Liver (tissue), 9 donors: ENCODE results near the gene MGA. TPM values are rescaled to one million over a fixed set of nuclear protein-coding genes. Genes with fewer than 3 reads are reported as not detected.

Experiments used
- DNase-seq: peaks from one replicate; pipeline ENCODE4 v3.0.0-alpha.2; 2017; ENCODE audit warnings: low spot score
- H3K27ac ChIP-seq, 2 donors: one replicate each; pipeline ENCODE4 v1.7.0; 2013; ENCODE audit warnings: inconsistent platforms in 2 of 2, low read length in 2 of 2, control low read depth in 1 of 2, low read depth in 1 of 2, mild to moderate bottlenecking in 1 of 2
- H3K27me3 ChIP-seq, 4 donors: one replicate each; pipeline versions ENCODE4 v1.6.1 to v1.7.0; 2013; ENCODE audit warnings: low read length in 3 of 4, inconsistent platforms in 1 of 4, mild to moderate bottlenecking in 1 of 4, moderate library complexity in 1 of 4; ENCODE audit not compliant: control insufficient read depth in 4 of 4, insufficient read depth in 4 of 4
- H3K36me3 ChIP-seq, 4 donors: one replicate each; pipeline versions ENCODE4 v1.6.1 to v1.7.0; 2013; ENCODE audit warnings: low read length in 3 of 4, mild to moderate bottlenecking in 3 of 4, low read depth in 1 of 4, moderate library complexity in 1 of 4; ENCODE audit not compliant: control insufficient read depth in 4 of 4, insufficient read depth in 3 of 4
- H3K4me1 ChIP-seq, 4 donors: one replicate each; pipeline versions ENCODE4 v1.6.1 to v1.7.0; 2013; ENCODE audit warnings: low read length in 3 of 4, mild to moderate bottlenecking in 3 of 4, moderate library complexity in 1 of 4; ENCODE audit not compliant: control insufficient read depth in 4 of 4, insufficient read depth in 4 of 4
- H3K4me3 ChIP-seq, 3 donors: one replicate each; pipeline versions ENCODE4 v1.6.1 to v1.7.0; 2013; ENCODE audit warnings: low read length in 3 of 3, control low read depth in 1 of 3, low read depth in 1 of 3, mild to moderate bottlenecking in 1 of 3
- H3K9ac ChIP-seq, 2 donors: one replicate each; pipeline ENCODE4 v1.7.0; 2013; ENCODE audit warnings: low read length in 2 of 2, mild to moderate bottlenecking in 2 of 2, moderate library complexity in 2 of 2, control low read depth in 1 of 2, low read depth in 1 of 2
- H3K9me3 ChIP-seq, 4 donors: one replicate each; pipeline versions ENCODE4 v1.6.1 to v1.7.0; 2013; ENCODE audit warnings: low read length in 3 of 4; ENCODE audit not compliant: control insufficient read depth in 4 of 4
- ATF3 ChIP-seq: IDR thresholded peaks from 2 replicates; pipeline ENCODE4 v1.6.1; 2016; ENCODE audit warnings: antibody characterized with exemption
- CTCF ChIP-seq: fragments of 150-350 bp; IDR thresholded peaks from 2 replicates; pipeline ENCODE4 v1.5.1; 2017; ENCODE audit warnings: improper control_type of control experiment, low read depth, low read length; ENCODE audit not compliant: missing input control
- EGR1 ChIP-seq, 2 donors: IDR thresholded peaks; 2 replicates each; pipeline ENCODE4 v1.6.1; 2016 to 2018; ENCODE audit warnings: antibody characterized with exemption in 2 of 2, low read depth in 2 of 2
- FOXA1 ChIP-seq: IDR thresholded peaks from 2 replicates; pipeline ENCODE4 v1.6.1; 2016; ENCODE audit warnings: antibody characterized with exemption
- FOXA2 ChIP-seq: IDR thresholded peaks from 2 replicates; pipeline ENCODE4 v1.6.1; 2016; ENCODE audit warnings: antibody characterized with exemption
- GABPA ChIP-seq, 2 donors: IDR thresholded peaks in 1 of 2; conservative IDR thresholded peaks in 1 of 2; 2 replicates each; pipeline ENCODE4 v1.6.1; 2016; ENCODE audit warnings: antibody characterized with exemption in 2 of 2, mild to moderate bottlenecking in 1 of 2, moderate library complexity in 1 of 2
- HNF4A ChIP-seq, 2 donors: conservative IDR thresholded peaks; 2 replicates each; pipeline ENCODE4 v1.6.1; 2016; ENCODE audit warnings: antibody characterized with exemption in 2 of 2, mild to moderate bottlenecking in 2 of 2
- HNF4G ChIP-seq: IDR thresholded peaks from 2 replicates; pipeline ENCODE4 v1.6.1; 2016; ENCODE audit warnings: antibody characterized with exemption
- JUND ChIP-seq, 2 donors: IDR thresholded peaks; 2 replicates each; pipeline ENCODE4 v1.6.1; 2016; ENCODE audit warnings: antibody characterized with exemption in 2 of 2
- MAX ChIP-seq: IDR thresholded peaks from 2 replicates; pipeline ENCODE4 v1.6.1; 2016; ENCODE audit warnings: antibody characterized with exemption
- NR2F2 ChIP-seq: IDR thresholded peaks from 2 replicates; pipeline ENCODE4 v1.6.1; 2016; ENCODE audit warnings: antibody characterized with exemption
- RAD21 ChIP-seq, 2 donors: IDR thresholded peaks; 2 replicates each; pipeline ENCODE4 v1.6.1; 2016; ENCODE audit warnings: antibody characterized with exemption in 2 of 2, mild to moderate bottlenecking in 2 of 2
- REST ChIP-seq: IDR thresholded peaks from 2 replicates; pipeline ENCODE4 v1.6.1; 2016; ENCODE audit warnings: antibody characterized with exemption, mild to moderate bottlenecking
- RXRA ChIP-seq, 2 donors: IDR thresholded peaks; 2 replicates each; pipeline ENCODE4 v1.6.1; 2017 to 2018; ENCODE audit warnings: antibody characterized with exemption in 2 of 2, mild to moderate bottlenecking in 1 of 2
- SP1 ChIP-seq: IDR thresholded peaks from 2 replicates; pipeline ENCODE4 v1.6.1; 2018; ENCODE audit warnings: antibody characterized with exemption, mild to moderate bottlenecking
- TAF1 ChIP-seq: conservative IDR thresholded peaks from 2 replicates; pipeline ENCODE4 v1.6.1; 2016; ENCODE audit warnings: antibody characterized with exemption, mild to moderate bottlenecking
- YY1 ChIP-seq: IDR thresholded peaks from 2 replicates; pipeline ENCODE4 v1.6.1; 2016; ENCODE audit warnings: antibody characterized with exemption, mild to moderate bottlenecking
- ZBTB33 ChIP-seq: IDR thresholded peaks from 2 replicates; pipeline ENCODE4 v1.6.1; 2016; ENCODE audit warnings: antibody characterized with exemption
- WGBS: extraction: QIAGEN DNeasy Blood & Tissue Kit; methylation state at CpG from one replicate; pipeline ENCODE4 v1.1.7; 2013; 5-methylcytosine and 5-hydroxymethylcytosine counted together
- polyA plus RNA-seq, 2 donors: library from polyadenylated mRNA; stranded (reverse) in 1 of 2; unstranded in 1 of 2; fragments of 200-250 nt in 1 of 2; fragments of >200 nt in 1 of 2; fragmentation: Nextera tagmentation in 1 of 2; extraction: Ambion mirVana in 1 of 2; gene quantifications; one replicate each; pipeline versions ENCODE4 v1.2.1 to v1.2.3, GENCODE V29; 2013 to 2015
- total RNA-seq, 2 donors: library from RNA; depleted of rRNA; stranded (reverse); fragments of >200 nt; gene quantifications; one replicate each; pipeline ENCODE4 v1.2.3, GENCODE V29; 2014
- donor health status: healthy.
- donor health status: healthy.
- donor health status: healthy.
- donor health status: healthy.
- donor health status: healthy.

The MGA gene
- total and polyA plus RNA-seq, 4 donors = 2.1 to 33.5 (median 13.2) TPM

DNA sequence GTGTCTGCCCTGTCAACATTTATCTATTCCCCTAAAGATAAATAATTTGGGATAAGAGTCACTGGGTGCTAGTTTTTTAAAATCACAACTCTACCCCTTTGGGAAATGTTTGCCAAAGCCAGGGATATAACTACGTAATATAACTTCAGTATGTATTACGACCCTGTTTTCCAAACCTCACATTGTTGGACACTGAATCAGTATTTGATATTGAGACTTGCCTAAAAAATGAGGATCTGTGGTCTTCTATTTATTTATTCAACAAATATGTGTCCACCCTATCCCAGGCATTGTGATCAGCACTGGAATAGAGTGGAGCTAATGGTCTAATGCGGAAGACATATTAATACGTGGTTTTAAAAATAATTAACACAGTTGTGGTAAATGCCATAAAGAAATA, 4.5 kb upstream of the MGA start:
- H3K9ac ChIP-seq = no peak overlapping the region
- no peak overlapping the region for H3K27ac ChIP-seq
- no peaks in the 10 kb centered on the region for H3K9me3 ChIP-seq
- H3K4me1 ChIP-seq = peaks cover 0 to 11% (median 7%) of the 10 kb centered on the region in 4 donors
- 97% methylated on average over 4 of the region's 4 CpGs for whole genome bisulfite sequencing
- no peaks in the 10 kb centered on the region for H3K27me3 ChIP-seq
- H3K36me3 ChIP-seq = no peaks in the 10 kb centered on the region
- DNase-seq = no peak
- no peak for TF ChIP-seq HNF4G
- TF ChIP-seq SP1 = no peak
- TF ChIP-seq NR2F2 = no peak
- TF ChIP-seq ZBTB33 = no peak
- no peak for TF ChIP-seq HNF4A (conservative IDR thresholded peaks at IDR 0.05)
- TF ChIP-seq RXRA (IDR thresholded peaks at IDR 0.05) = no peak
- no peak for TF ChIP-seq MAX
- TF ChIP-seq YY1 = no peak
- no peak for TF ChIP-seq CTCF
- no peak for TF ChIP-seq TAF1
- TF ChIP-seq RAD21 (IDR thresholded peaks at IDR 0.05) = no peak
- TF ChIP-seq JUND (IDR thresholded peaks at IDR 0.05) = no peak
- TF ChIP-seq FOXA2 = no peak
- H3K4me3 ChIP-seq = no peak overlapping the region

GRCh38 chr15:41656188-41656587, 4.0 kb upstream of the MGA start:
- H3K4me3 ChIP-seq = no peak overlapping the region
- H3K27ac ChIP-seq = no peak overlapping the region
- H3K4me1 ChIP-seq = peaks cover 3 to 16% (median 12%) of the 10 kb centered on the region in 4 donors
- no peaks in the 10 kb centered on the region for H3K27me3 ChIP-seq
- DNase-seq = no peak
- H3K36me3 ChIP-seq = no peaks in the 10 kb centered on the region
- 88% methylated on average over 2 of the region's 2 CpGs for WGBS
- H3K9ac ChIP-seq = no peak overlapping the region
- H3K9me3 ChIP-seq = no peaks in the 10 kb centered on the region
- no peak for TF ChIP-seq ATF3
- TF ChIP-seq YY1 = no peak
- no peak for TF ChIP-seq JUND (IDR thresholded peaks at IDR 0.05)
- no peak for TF ChIP-seq MAX
- no peak for TF ChIP-seq FOXA1
- no peak for TF ChIP-seq EGR1 (IDR thresholded peaks at IDR 0.05; ENCODE audit: low read depth in 2 of 2)
- TF ChIP-seq RXRA (IDR thresholded peaks at IDR 0.05) = no peak
- TF ChIP-seq NR2F2 = no peak
- TF ChIP-seq GABPA (IDR thresholded peaks at IDR 0.05 in 1 of 2, conservative IDR thresholded peaks at IDR 0.05 in 1 of 2) = no peak
- TF ChIP-seq TAF1 = no peak
- no peak for TF ChIP-seq HNF4A (conservative IDR thresholded peaks at IDR 0.05)
- TF ChIP-seq CTCF = no peak
- no peak for TF ChIP-seq REST
